HG02981 (cell line): ENCODE data around the gene RNF26.

Source experiments
- ATAC-seq: cut with Tn5 transposase; IDR thresholded peaks from one replicate; pipeline ENCODE4 v1.9.1; 2021; ENCODE audit warnings: mild to moderate bottlenecking, moderate library complexity; ENCODE audit not compliant: unreplicated experiment

RNF26 gene

DNA sequence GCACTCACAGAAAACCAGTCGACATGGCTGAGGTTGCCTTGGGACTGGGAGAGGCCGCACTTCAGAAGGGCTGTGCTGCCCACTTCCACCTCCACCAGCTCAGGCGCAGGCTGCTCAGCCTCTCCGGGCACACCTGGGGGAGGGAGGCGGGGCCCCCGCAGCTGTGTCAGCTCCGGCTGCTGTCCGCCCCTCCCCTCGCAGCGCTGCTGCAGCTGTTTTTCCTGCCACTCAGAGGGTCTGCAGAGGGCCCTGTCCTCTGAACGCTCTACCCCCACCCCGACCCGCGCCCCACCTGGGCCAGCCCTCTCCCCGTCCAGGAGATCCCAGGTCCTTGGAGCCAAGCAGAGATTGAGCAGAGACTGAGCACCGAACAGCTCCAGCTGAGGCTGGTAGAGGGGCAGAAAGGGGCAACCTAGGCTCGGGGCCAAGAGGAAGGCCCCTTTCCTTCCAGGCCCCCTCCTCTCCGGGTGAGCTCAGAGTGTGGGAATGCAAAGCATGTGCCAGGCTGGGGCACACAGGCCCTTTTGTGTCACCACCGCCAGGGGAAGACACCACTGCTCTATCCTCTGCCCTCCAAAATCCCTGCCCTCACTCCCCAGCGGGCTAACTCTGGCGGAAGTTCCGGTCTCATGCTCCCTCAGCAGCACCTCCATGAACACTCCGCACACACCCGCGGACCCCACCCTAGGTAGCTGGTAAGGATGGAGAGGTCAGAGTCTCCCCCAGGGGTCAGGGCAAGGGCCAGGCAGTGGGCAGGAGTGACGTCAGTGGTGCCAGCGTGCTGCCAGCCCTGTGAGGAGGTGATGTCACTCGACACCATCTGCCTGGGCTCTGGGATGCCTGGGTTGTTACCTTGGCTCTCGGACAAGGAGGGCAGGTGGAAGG lies 19.0 kb upstream of the RNF26 start:
- no peak for ATAC-seq

- ATAC-seq, result no peak
Observed at GRCh38 chr11:119316016-119316728, 18.2 kb upstream of the RNF26 start.

DNA sequence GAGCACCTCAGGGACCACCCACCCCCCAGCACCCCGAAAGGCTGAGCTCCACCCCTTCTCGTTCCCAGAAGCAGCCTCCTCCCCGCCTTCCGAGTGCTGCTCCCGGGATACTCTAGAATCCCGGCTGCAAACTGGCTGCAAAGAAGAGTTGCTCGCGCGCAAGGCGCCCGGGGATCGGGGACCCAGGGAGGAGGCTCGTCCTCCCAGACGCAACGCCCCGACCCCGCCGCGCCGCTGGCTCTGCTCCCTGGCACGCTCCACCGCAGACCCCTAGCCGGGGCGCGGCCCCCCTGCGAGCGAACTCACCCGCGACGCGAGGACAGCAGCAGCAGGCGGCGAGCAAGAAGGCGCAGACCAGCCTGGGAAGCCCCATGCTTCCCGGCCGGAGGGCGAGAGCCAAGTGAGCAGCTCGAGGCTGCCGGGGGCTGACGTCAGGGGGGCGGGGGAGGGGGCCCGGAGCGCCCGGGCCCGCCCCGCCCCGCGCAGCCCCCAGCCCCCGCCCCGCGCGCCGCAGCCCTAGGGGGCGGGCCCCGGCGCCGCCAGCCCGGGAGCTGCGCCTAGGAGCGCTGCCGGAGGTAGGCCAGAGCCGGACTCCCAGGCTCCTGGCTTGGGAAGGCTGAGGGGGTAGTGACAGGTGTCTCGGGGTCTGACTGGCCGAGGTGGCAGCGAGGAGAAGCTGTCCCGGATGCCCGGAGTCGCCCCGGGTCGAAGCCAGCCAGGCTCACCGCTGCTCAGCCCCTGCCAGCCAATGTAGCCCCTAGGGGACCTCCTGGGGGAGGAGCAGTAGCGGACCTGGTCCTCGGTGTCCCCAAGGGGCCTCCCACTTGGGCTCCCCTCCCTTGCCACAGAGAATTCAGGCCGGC lies 17.4 kb upstream of the RNF26 start, which contains the start of gene MCAM:
Gene MCAM (minus strand): TSS at position 402 of the 863 bp plus-strand sequence. CDS start 29 bp downstream, at position 373.
- no peak for ATAC-seq

- ATAC-seq, result no peak
Observed at GRCh38 chr11:119317592-119318239, 16.6 kb upstream of the RNF26 start.

GRCh38 chr11:119318240-119319135 lies 15.8 kb upstream of the RNF26 start:
- ATAC-seq, result no peak

GRCh38 chr11:119319136-119319699 lies 15.1 kb upstream of the RNF26 start:
- no peak for ATAC-seq

DNA sequence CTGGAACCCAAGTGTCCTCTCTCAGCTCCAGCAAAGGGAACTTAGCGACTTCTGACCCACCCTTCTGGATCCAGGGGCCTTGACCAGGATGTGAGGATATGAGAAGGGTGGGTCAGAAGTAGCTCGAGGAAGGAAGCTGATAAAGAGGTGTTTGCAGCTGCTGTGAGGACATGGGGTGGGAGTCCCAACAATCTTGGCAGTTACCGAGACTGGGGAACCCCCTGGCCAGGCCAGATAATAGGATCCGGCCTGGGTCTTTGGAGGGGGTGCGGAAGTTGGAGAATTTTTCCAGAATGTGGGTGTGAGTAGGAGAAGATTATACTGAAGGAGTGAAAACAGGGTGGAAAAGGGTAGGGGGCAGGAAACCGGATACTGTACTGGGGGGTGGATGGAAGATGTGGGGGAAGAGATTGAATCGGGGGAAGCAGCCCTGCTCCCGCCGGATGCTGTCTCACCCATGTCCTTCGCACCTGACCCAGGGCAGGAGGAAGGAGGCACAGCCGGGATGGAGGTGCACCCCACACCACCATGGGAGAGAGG lies 14.6 kb upstream of the RNF26 start:
- ATAC-seq, result no peak

GRCh38 chr11:119320240-119320775 lies 14.0 kb upstream of the RNF26 start:
- no peak for ATAC-seq

DNA sequence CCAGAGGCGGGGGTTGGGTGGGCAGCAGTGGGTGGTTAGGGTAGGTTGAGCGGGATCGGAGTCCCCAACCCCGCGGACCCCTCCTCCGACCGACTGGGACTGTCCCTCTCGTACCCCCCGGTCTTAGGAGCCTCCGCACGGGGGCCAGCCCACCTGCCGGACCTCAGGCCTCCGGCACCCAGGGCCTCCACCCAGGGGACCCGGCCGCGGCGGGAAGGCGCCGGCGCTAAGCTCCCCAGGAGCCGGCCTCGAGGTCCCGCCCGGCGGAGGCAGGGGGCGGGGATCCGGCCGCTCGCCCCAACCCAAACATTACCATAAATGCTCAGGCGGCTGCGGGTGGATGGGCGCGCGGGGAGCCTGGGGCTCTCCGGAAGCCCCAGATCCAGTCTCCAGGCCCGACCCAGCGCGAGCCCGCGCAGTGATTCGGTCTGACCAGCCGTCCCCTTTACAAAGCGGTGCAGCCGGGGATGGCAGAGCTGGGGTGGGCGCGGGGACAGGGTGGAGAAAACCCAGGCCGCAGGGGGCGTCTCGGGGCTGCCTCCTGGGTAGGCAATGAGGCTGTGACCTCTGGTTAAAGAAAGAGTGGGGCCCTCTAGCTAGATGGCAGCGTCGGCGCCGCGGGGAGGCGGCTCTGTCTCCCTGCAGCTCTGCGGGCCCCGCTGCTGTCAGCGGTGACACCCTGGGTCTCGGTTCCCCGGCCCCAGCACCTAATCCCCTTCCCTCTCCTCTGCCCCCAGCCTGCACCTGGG lies 13.4 kb upstream of the RNF26 start:
- peak; percentile 40 for ATAC-seq

DNA sequence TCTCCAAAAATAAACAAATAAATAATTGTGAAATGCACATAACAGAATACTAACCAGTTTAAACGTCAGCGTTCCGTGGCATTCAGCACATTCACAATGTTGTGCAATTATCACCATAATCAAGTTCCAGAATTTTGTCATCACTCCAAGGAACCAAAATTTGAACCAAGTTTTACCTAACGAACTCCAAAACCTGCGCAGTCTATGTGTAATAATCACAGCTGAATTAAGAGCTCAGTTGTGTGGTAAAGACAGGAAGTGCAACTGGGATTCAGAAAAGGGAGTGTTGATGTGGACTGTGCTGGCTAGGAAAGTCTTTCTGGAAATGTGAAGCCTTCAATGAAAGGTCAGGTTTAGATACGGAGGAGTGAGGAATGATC lies 12.0 kb upstream of the RNF26 start:
- ATAC-seq, result no peak

- no peak for ATAC-seq
Observed at GRCh38 chr11:119322921-119323531, 11.3 kb upstream of the RNF26 start.

GRCh38 chr11:119323532-119324033 lies 10.7 kb upstream of the RNF26 start:
- no peak for ATAC-seq

- ATAC-seq, result no peak
Observed at GRCh38 chr11:119324189-119324588, 10.1 kb upstream of the RNF26 start.

GRCh38 chr11:119329320-119329719 lies 5.0 kb upstream of the RNF26 start:
- ATAC-seq, result no peak

- no peak for ATAC-seq
Observed at GRCh38 chr11:119330237-119330636, 4.1 kb upstream of the RNF26 start.

- no peak for ATAC-seq
Observed at GRCh38 chr11:119332111-119332765, 2.1 kb upstream of the RNF26 start.

- ATAC-seq, result no peak
Observed at GRCh38 chr11:119335091-119335654, 846 bp downstream of the RNF26 start.
